GM15510 (cell line): Measurements from ENCODE around the gene C11orf21.

ENCODE experiments used
- POLR2A ChIP-seq: IDR thresholded peaks from 3 replicates; pipeline ENCODE4 v1.6.1; 2011; ENCODE audit warnings: borderline replicate concordance; ENCODE audit not compliant: insufficient read length; ENCODE audit errors: extremely low read depth

The C11orf21 gene

DNA sequence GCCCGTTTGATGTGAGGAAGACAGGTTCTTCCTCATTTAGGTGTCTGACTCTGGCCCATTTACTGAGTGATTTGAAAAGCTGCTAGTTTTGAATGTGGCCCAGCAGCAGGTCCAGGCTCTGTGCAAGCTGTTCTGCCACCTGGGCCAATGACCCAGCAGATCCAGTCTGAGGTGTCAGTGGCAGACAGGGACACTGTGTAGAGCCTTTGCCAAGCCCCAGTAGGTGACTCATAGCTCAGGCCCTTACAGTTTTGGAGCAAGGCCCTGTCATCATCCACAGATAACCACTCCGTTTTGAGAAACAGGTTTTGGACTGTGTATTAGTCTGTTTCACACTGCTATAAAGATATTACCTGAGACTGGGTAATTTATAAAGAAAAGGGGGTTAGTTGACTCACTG, 24.0 kb upstream of the C11orf21 start:
- no peak for TF ChIP-seq POLR2A

DNA sequence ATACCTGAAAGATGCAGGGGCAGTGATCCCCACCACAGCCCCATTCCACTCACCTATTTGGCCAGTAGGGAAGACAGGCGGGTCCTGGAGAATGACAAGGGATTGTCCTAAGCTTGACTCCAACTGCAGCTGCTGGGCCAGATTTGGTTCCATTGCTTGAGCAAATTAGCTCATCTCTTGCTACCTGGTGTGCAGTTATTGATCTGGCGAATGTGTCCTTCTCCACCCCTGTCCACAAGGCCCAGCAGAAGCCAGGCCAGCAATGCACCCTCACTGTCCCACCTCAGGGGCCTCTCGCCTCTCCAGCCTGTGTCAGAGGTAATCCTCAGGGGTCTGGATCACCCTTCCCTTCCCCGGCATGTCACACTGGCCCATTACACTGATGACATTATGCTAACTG, 23.4 kb upstream of the C11orf21 start:
- TF ChIP-seq POLR2A, result no peak

- no peak for TF ChIP-seq POLR2A
Measured at GRCh38 chr11:2321311-2321683, 19.6 kb upstream of the C11orf21 start.

DNA sequence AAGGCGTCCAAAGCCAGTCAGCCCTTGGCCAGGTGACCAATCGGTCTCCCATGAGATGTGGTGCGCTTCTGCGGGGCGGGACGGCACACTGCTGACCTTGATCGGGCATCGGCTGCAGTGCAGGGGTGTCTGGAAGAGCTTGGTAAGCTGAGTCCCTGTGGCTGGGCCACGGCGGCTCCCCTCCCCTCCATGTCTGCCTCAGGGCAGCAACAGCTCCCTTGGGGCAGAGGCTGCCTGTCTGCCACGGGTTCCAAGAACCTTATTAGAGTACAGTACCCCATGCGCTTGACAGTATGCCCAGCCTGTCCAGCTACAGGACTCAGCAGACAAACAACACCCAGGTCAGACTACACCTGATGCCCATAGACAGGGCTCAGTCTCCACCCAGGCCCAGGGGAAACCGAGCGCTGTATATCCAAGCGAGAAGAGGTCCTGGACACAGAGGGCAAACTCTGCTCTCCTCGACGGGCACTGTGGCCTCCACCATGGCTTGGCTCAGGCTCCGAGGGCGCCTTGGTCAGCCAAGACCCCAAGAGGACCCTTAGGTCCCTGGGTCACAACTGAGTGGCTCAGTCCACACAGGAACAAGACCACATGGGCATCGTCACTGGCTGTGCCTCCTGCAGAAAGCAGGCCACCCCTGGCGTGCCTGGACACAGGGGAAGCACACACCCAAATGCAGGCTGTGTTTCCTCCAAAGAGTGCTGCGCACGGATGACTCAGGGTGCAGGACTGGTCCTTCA, 19.0 kb upstream of the C11orf21 start:
- TF ChIP-seq POLR2A, result no peak

DNA sequence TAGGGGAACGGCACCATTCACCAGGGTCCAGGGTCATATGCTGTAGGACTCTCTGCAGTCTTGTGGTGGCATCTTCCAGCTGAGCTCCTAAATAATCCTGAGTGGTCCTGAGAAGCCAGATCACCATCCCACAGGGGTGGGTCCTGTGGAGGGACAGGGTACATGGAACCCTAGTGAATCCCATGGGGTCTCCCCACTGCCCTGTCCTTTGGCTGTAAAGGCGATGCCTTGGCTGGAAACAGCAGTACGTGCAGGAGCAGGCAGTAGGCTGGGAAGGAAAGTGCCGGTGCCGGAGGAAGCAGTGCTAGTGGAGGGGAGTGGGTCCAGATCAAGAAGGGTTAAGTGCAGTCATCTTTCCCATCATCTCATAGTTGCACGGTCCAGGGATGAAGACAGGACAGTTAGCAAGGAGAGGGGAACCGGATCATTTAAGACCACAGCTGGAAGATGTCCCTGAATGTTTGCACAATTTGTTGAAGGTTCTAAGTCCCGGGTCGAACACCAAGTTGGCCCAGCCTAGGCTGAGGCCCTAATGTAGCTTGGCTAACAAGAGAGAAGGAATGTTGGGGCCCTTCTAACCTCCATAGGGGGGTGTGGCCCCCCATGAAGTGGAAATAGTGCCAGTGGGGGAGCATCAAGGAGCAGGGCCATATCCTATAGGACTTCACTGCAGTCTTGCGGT, 18.2 kb upstream of the C11orf21 start:
- TF ChIP-seq POLR2A, result no peak

DNA sequence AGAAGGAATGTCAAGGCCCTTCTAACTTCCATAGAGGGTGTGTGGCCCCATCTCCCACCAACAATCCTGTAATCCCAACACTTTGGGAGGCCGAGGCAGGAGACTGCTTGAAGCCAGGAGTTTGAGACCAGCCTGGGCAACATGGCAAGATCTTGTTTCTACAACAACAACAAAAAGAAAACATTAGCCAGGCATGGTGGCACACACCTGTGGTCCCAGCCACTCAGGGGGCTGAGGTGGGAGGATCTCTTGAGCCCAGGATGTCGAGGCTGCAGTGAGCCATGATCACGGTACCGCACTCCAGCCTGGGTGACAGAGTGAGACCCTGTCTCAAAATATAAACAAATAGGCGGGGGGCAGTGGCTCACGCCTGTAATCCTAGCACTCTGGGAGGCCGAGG, 17.0 kb upstream of the C11orf21 start:
- no peak for TF ChIP-seq POLR2A

GRCh38 chr11:2318123-2318522, 16.4 kb upstream of the C11orf21 start:
- no peak for TF ChIP-seq POLR2A

DNA sequence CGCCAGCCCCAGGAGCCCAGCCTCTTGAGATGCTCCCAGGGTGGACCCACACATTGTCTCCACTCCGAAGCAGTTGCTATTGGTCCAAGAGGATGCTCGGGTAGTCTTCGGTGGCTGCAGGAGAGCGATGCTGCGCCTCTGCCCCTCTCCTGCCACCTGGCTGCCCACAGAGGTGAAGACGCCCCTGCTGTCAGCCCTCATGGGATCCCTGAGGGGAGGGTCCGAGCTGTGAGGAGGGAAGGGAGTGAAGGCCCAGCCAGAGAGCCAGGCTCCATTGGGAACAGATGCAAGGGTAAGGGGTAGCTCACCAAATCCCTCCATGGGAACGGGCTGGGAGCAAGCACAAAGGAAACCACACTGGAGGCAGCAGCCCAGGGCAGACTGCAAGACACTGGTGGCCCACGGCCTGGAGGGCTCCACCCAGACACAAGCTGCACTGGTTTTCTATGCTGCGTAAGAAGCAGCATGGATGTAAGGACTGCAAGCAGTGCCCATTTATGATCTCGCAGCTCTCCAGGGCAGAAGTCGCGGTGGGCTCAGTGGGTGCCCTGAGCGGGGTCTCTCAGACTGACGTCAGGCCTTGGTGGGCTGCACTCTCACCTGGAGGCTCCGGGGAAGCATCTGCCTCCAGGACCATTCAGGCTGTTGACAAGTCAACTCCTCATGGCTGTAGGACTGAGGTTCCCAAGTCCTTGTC, 15.8 kb upstream of the C11orf21 start:
- no peak for TF ChIP-seq POLR2A

DNA sequence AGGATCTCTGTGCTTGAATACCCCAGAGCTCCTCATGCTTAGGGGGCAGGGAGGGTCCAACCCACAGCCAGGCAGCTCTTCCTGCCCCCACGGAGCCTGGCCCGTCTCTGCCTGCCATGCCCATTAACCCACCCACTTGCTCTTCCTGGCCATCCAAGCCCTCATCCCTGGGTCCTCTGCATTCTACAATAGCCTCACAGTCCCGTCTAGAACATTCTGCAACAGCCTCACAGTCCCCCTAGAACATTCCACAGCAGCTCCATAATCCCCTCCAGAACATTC, 15.2 kb upstream of the C11orf21 start:
- TF ChIP-seq POLR2A, result no peak

DNA sequence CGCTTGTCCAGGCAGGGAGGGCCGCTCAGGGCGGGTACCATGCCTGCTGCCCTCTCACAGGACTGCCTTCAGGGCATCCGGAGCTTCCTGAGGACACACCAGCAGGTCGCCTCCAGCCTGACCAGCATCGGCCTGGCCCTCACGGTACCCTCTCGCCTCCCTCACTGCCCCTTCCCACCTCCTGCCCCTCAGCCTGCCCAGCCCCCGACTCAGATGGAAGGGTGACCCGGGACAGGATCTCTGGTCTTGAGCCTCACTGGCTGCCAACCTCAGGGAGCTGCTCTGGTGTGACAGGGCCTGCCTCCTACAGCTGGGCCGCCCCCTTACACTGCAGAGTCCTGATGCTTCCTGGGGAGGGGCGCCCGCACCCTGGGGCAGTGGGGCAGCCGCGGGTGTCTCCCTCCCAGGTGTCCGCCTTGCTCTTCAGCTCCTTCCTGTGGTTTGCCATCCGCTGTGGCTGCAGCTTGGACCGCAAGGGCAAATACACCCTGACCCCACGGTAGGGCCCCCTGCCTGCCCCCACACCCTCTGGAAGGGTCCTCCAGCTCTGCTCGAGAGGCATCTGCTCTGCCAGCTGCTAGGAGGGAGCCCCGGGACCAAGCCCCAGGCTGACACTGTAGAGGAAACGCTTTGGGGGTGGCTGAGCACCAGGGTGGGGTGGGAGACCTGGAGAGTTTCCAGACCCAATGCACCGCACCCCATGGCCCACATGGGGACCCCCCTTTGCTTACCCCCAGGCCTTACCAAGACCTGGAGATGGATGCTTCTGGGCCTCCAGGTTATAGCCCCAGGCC, 14.6 kb upstream of the C11orf21 start:
- no peak for TF ChIP-seq POLR2A

DNA sequence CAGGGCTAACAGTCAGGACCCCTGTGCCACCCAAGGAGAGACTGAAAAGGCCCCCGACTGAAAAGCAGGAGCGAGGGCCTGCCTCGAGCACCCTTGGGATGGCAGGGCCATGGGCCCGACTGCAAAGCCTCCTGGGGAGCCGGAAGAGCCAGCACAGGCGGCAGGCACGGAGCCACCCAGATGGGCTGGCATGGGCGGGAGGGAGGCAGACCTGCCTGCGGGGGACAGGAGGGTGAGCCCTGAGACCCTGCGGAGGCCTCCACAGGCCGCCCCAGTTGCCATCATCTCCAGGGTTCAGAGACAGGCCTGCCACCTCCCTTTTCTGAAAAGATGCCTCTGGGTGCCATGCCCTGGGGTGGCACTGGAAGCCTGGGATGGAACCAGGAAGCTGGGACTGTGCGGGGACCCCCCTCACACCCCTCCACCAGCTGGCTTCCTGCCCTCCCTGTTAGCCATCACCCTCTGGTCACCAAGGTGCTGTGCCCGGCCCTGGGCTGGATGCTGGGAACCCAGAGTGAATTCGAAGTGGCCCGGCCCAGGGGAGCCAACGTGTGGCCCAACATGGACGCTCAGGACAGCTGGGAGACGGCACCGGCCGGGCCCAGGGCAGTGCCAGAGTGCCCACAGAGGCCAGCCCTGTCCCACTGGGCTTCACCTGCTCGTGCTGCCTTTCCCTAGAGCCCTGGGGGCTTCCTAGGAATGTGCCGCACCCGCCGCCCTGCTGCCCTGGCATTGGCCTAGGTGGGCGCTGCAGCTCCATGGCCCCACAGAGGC, 13.9 kb upstream of the C11orf21 start:
- no peak for TF ChIP-seq POLR2A

DNA sequence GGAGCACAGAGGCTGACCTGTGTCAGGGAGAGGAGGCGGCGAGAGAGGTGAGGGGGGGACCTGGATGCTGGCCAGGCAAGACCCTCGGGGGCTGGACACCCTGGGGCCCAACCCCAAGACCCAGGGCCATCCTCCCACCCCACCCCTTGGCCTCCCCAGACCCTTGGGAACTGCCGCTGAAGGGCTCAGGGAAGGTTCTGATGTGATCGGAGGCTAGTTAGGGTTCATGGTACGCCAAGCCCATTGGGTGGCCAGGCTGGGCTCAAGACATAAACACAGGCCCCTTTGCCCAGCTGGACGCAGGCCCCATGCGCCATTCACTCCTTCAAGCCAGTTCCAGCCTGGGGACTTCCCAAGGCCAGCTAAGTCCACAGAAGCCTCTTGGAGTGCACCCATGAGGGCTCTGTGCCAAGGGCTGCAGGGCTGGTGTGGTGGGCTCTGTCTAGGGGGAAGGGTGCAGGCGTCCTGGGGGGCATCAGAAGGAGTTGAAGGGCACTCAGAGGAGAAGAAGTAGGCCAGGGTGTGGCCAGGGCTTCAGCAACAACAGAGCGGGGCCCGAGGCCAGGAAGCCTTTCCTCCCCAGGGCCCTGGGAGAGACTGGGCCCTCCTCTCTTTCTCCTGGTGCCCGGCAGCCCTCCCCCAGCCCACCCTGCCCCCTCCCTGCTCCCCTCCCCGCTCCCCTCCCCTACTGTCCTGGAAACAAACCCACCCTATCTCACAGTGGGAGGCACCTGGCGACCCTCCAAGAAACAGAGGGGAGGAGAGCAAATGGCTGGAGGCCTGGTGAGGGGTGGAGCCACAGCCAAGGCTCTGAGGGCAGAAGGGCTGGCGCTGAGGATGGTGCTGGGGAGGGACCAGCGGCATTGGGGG, 13.0 kb upstream of the C11orf21 start:
- no peak for TF ChIP-seq POLR2A

- no peak for TF ChIP-seq POLR2A
Measured at GRCh38 chr11:2314136-2314524, 12.4 kb upstream of the C11orf21 start.
